NCI-H1048 (cell line): Measurements from ENCODE around the gene GNL3L.
"Not testable (repeated sequence)": the region's sequence is repeated elsewhere in the genome, so short reads cannot be mapped to it uniquely, and the experiment has no call there.

Experiments used
- DNase-seq: peaks from one replicate; lab custom pipeline; 2025; lab: John Stamatoyannopoulos, UW

GNL3L gene

DNA sequence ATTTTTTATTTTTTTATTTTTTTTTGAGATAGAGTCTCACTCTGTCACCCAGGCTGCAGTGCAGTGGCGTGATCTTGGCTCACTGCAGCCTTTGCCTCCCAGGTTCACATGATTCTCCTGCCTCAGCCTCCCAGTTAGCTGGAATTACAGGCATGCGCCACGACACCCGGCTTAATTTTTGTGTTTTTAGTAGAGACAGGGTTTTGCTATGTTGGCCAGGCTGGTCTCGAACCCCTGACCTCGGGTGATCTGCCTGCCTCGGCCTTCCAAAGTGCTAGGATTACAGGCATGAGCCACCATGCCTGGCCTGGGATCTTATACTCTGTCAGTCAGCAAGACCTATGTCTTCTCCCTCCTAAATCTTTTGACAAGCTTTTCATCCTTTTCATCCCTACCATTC is 25.0 kb downstream of the GNL3L start:
- not testable (repeated sequence) for DNase-seq

DNA sequence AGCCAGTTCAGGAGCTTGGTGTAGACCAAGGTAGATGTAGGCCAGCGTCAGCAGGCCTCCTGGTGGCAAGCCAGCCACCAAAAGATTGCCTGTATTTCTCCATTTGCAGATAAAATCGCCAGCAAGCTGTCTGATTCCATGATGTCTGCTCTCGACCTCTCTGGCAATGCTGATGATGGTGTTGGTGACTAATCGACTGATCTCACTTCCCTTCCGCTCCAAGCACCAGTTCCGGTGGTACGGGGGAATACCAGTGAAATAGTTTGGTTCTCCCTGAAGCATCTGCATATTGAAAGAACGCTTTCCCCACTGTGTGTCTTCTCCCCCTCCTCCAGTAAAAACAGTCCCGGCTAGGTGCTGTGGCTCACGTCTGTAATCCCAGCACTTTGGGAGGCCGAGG is 30.4 kb downstream of the GNL3L start:
- no peak for DNase-seq

DNA sequence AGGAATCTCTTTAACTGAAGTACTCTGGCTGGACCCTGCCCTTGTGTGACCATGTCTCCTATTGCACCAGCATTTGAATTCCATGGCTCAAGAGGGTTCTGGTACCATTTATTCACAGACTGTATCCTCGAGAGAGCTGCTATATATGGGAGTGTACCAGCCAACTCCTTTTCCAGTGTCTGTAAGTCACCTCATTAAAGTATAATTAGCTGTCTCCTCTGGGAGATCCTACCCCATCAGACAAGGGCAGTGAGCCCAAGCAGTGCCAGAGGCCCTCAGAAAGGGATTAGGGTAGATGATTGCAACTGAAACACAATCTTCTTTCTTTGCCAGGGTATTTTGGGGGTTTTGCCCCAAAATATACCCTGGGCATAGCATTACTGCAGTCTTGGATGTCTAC is 31.6 kb downstream of the GNL3L start:
- DNase-seq, result no peak

DNA sequence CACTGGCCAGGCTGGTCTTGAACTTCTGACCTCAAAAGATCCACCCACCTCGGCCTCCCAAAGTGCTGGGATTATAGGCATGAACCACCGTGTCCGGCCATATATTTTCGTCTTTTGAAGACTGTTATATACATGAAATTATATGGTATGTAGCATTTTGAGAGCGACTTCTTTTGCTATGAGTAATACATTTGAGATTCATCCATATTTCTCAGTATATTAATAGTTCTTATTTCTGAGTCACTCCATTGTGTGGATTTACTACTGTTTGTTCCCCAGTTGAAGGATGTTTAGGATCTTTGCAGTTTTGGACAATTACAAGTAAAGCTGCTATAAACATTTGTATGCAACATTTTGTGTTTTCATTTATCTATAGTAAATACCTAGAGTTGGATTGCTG is 34.9 kb downstream of the GNL3L start:
- DNase-seq, result no peak

DNA sequence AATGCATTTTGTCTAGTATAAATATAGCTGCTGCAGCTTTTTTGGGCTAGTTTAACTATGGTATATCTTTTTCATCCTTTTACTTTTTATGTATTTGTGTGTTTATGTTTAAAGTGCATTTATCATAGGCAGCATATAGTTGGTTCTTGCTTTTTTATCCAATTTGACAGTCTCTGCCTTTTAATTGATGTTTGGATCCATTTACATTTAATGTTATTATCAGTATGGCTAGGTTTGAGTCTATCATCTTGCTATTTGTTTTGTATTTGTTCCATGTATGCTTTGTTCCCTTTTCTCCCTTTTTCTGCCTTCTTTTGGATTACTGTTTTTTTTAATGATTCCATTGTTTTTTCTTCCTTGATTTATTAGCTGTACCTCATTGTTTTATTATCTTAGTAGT is 40.3 kb downstream of the GNL3L start:
- DNase-seq, result no peak

DNA sequence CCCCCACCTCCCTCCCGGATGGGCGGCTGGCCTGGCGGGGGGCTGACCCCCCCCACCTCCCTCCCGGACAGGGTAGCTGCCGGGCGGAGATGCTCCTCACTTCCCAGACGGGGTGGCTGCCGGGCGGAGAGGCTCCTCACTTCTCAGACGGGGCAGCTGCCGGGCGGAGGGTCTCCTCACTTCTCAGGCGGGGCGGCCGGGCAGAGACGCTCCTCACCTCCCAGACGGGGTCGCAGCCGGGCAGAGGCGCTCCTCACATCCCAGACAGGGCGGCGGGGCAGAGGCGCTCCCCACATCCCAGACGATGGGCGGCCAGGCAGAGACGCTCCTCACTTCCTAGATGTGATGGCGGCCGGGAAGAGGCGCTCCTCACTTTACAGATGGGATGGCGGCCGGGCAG is 42.6 kb downstream of the GNL3L start:
- DNase-seq, result not testable (repeated sequence)

DNA sequence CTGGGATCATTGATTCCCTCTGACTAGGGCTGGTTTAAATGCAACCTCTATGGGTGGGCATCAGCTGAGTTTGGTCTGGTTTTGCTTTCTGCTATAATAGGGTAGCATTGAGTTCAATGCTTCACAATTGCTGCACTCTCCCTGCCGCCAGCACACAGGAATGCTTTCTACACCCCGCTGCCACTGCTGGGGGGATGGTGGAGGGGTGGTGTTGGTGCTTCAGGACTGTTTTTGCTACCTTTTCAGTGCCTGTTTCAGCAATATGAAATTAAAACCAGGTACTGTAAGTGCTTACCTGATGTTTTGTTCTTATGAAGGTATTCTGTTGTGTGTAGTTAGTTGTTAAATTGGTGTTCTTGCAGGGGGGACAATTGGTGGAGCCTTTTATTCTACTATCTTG is 67.7 kb downstream of the GNL3L start:
- DNase-seq, result no peak

DNA sequence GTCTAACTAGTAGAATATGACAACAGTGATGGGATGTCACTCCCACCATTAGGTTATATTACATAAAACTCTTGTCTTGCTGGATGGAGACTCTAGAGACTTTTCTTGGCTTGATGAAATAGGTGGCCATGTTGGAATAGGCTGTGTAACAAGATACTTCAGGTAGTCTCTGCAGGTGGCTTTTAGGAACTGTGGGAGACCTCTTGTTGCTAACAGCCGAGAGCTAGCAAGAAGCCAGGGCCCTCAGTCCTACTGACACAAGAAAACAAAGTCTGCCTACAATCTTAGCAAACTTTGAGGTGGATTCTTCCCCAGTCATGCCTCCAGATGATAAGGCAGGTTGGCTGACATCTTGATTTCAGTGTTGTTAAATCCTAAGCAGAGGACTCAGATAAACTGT is 72.5 kb downstream of the GNL3L start:
- no peak for DNase-seq
